Measurements from ENCODE around the gene WDR18. TPM values are rescaled to one million over a fixed set of nuclear protein-coding genes. Genes with fewer than 3 reads are reported as not detected.
"Not testable (repeated sequence)": the region's sequence is repeated elsewhere in the genome, so short reads cannot be mapped to it uniquely, and the experiment has no call there.

Gene WDR18
- polyA plus RNA-seq, 1 donor from 2014 or later = 64.9 TPM

GRCh38 chr19:1025080-1025479 is 40.9 kb downstream of the WDR18 start:
- H3K9me2 ChIP-seq (ENCODE audit: insufficient read depth, low read length); H3K36me3 ChIP-seq (ENCODE audit: insufficient read depth, low read length); H3F3A ChIP-seq (ENCODE audit: insufficient read depth, low read length, poor library complexity, severe bottlenecking); H4K20me1 ChIP-seq (ENCODE audit: insufficient read depth); H3K4me3 ChIP-seq (ENCODE audit: low read length); H3K4me2 ChIP-seq (ENCODE audit: low read length); H2AFZ ChIP-seq (ENCODE audit: low read depth, low read length); H3K27me3 ChIP-seq (ENCODE audit: insufficient read depth, low read depth, low read length); H3K9me3 ChIP-seq (ENCODE audit: low read length); H3K27ac ChIP-seq (ENCODE audit: low read length); H3K9ac ChIP-seq (ENCODE audit: low read length): not testable (repeated sequence)
- peaks cover 27% of the 10 kb centered on the region for H3K79me2 ChIP-seq (replicated peaks; ENCODE audit: insufficient read depth, low read length)

- H4K20me1 ChIP-seq (ENCODE audit: insufficient read depth) = no peaks in the 10 kb centered on the region
- H3K79me2 ChIP-seq (replicated peaks; ENCODE audit: insufficient read depth, low read length) = peaks cover 19% of the 10 kb centered on the region
- H3K9me3 ChIP-seq (ENCODE audit: low read length) = no peaks in the 10 kb centered on the region
- TF ChIP-seq TAF1 (IDR thresholded peaks at IDR 0.05; ENCODE audit: low read depth) (no peak), MXI1 (conservative IDR thresholded peaks at IDR 0.05; ENCODE audit: poor library complexity, severe bottlenecking) (peak; percentile 63), EP300 (conservative IDR thresholded peaks at IDR 0.05; ENCODE audit: poor library complexity, severe bottlenecking) (peak; percentile 51), EZH2 (IDR thresholded peaks at IDR 0.05; ENCODE audit: borderline replicate concordance, insufficient read depth, low read length, poor library complexity, severe bottlenecking) (no peak), POLR2AphosphoS5 (IDR thresholded peaks at IDR 0.05) (peak; percentile 85), SMC3 (conservative IDR thresholded peaks at IDR 0.05; ENCODE audit: poor library complexity) (peak; percentile 9), REST (IDR thresholded peaks at IDR 0.05; ENCODE audit: borderline replicate concordance) (peak; percentile 27), RAD21 (conservative IDR thresholded peaks at IDR 0.05) (peak; percentile 22)
- H3K9me2 ChIP-seq (ENCODE audit: insufficient read depth, low read length) = no peaks in the 10 kb centered on the region
- peak within 1 kb of the TSS; percentile 91 for H3K9ac ChIP-seq (ENCODE audit: low read length)
- H3K4me2 ChIP-seq (ENCODE audit: low read length) = peak within 1 kb of the TSS; percentile 35
- no peaks in the 10 kb centered on the region for H3F3A ChIP-seq (ENCODE audit: insufficient read depth, low read length, poor library complexity, severe bottlenecking)
- no peaks in the 10 kb centered on the region for H3K36me3 ChIP-seq (ENCODE audit: insufficient read depth, low read length)
- H3K4me3 ChIP-seq (ENCODE audit: low read length) = peak within 1 kb of the TSS; percentile 85
- H2AFZ ChIP-seq (ENCODE audit: low read depth, low read length) = peak within 1 kb of the TSS; percentile 65
- H3K27ac ChIP-seq (ENCODE audit: low read length) = peak within 1 kb of the TSS; percentile 77
- H3K27me3 ChIP-seq (ENCODE audit: insufficient read depth, low read depth, low read length) = peaks cover 5% of the 10 kb centered on the region
These were observed 42.0 kb downstream of the WDR18 start, which contains the start of gene CNN2 for GRCh38 chr19:1025960-1026782. Gene CNN2 (plus strand): TSS chr19:1026608. CDS start chr19:1026662, 54 bp downstream.
